GM23248 (cell line): ENCODE measurements around the gene PTPRD.

Experiments used
- EZH2 ChIP-seq: fragments of 200-600 bp; sonication (generic); IDR thresholded peaks from 2 replicates; pipeline ENCODE4 v1.6.1; 2018; ENCODE audit warnings: antibody characterized with exemption, mild to moderate bottlenecking; ENCODE audit not compliant: insufficient read depth, poor library complexity, severe bottlenecking
- EZH2phosphoT487 ChIP-seq: fragments of 200-600 bp; sonication (generic); IDR thresholded peaks from 2 replicates; pipeline ENCODE4 v1.6.1; 2018; ENCODE audit warnings: antibody characterized with exemption, moderate library complexity, mild to moderate bottlenecking, low read depth; ENCODE audit not compliant: insufficient read depth

DNA sequence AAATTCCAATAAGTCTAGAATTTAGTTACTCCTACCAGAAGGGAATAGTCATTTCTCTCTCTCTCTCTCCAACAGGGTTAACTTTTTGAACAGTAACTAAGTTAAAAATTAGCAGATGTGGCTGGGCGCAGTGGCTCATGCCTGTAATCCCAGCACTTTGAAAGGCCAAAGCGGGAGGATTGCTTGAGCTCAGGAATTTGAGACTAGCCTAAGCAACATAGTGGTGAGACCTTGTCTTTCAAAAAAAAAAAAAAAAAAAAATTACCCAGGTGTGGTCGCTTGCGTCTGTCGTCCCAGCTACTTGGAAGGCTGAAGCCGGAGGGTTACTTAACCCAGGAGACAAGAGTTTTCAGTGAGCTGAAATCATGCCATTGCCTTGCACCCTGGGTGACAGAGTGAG is 639.7 kb downstream of the PTPRD start:
- TF ChIP-seq EZH2: no peak
- no peak for TF ChIP-seq EZH2phosphoT487
